ENCODE results near the gene SNCB.

The SNCB gene

GRCh38 chr5:176660860-176661641 lies 30.7 kb upstream of the SNCB start:
- DNase-seq: peak; percentile 13

DNA sequence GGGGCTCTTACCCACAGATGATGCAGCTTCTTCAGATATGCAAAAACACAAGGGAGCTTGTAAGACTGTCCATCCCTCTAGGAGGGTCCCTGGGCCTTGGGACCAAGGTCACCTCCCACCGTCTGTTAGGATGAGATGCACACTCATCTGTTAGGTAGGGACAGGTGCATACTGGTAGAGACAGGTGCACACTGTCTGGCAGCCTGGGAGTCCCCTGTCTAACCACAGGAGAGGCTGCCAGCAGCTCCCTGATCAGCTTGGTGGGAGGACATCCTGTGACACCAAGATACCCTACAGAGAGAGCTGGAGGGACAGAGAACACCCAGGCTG lies 30.2 kb upstream of the SNCB start:
- DNase-seq: no peak

- DNase-seq: no peak
Measured at GRCh38 chr5:176659860-176660461, 29.6 kb upstream of the SNCB start.

DNA sequence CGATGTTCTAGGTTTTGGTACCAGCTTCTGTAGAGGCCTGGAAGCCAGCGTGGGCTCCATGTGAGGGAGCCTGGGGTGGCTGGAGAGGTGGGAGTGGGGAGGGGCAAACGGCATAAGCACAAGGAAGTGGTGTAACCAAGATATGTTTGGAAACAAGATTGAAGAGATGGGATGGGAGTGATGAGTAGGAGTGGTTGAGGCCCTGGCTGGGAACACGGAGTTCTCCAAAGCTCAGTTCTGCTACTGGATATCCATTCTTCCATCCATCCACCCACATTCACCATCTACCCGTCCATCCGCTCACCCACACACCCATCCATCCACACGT lies 29.1 kb upstream of the SNCB start:
- no peak for DNase-seq

DNA sequence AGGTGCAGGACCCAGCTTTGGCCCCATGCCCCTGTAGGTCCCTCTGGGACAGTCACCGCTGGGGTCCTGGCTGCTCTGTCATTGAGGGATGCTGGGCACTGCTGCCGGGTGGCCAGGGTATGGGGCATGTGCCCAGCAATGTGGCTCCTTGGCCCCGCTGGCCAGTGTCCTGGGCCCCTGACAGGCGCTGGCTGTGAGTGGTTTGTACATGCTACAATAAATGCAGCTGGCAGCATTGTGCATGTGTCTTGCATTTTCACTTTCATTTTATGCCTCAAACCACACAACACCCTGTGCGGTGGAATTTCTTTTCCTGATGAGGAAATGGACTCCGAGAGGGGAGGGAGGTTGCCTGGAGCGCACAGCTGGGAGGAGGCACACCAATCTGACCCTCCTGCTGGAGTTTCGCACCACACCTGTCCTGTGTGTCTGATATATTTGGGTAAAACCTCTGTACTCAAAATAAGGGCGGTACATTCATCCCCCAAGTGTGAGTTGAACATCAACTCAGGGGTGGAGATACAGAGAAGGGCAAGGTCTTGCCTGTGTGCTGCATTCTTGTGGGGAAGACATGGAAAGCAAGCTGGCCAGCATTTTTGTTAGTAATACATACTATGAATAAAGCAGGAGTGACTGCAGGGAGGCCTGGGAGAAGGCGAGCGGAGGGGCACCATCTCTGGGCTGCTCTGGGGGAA lies 28.6 kb upstream of the SNCB start:
- no peak for DNase-seq

- peak; percentile 15 for DNase-seq
Measured at GRCh38 chr5:176658007-176658599, 27.8 kb upstream of the SNCB start.

DNA sequence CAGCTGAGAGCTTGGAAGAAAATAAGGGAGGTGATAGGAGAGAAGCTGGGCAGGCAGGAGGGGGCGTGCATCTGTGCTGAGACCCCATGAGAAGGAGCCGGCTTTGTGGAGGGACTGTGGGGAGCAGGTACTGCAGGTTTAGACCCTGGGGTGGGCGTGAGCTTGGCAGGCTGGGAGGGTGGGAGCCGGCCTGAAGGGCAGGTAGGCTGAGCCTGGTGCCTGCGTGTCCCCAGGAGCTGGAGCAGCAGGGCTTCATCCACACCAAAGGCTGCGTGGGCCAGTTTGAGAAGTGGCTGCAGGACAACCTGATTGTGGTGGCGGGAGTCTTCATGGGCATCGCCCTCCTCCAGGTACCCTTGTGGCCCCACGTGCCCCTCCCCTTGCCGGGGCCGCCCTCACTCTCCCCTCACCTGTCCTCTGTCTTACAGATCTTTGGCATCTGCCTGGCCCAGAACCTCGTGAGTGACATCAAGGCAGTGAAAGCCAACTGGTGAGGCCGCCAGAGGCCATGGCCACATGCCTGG lies 26.2 kb upstream of the SNCB start:
- no peak for DNase-seq

GRCh38 chr5:176654856-176655255 lies 24.5 kb upstream of the SNCB start:
- DNase-seq: no peak

GRCh38 chr5:176653401-176654385 lies 23.4 kb upstream of the SNCB start:
- peak; percentile 64 for DNase-seq

GRCh38 chr5:176652136-176652535 lies 21.8 kb upstream of the SNCB start:
- no peak for DNase-seq

DNA sequence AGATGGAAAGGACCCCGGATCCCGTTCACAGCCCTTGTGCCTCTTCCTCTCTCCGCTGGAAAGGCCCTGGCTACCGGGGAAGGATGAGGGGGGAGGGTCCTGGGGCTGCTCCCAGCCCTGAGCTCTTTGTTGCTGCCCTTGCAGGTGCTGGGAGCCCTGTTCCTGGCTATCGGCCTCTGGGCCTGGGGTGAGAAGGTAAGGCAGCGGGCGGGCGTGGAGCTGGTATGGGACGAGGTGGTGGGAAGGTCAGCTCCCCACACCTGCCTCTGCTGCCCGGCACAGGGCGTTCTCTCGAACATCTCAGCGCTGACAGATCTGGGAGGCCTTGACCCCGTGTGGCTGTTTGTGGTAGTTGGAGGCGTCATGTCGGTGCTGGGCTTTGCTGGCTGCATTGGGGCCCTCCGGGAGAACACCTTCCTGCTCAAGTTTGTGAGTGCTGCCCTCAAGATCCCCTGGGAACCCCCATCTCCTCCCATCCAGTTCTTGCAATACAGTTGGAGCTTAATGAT lies 21.2 kb upstream of the SNCB start:
- no peak for DNase-seq

GRCh38 chr5:176650354-176650884 lies 20.1 kb upstream of the SNCB start:
- DNase-seq: no peak

- DNase-seq: no peak
Measured at GRCh38 chr5:176648474-176649194, 18.3 kb upstream of the SNCB start.

DNA sequence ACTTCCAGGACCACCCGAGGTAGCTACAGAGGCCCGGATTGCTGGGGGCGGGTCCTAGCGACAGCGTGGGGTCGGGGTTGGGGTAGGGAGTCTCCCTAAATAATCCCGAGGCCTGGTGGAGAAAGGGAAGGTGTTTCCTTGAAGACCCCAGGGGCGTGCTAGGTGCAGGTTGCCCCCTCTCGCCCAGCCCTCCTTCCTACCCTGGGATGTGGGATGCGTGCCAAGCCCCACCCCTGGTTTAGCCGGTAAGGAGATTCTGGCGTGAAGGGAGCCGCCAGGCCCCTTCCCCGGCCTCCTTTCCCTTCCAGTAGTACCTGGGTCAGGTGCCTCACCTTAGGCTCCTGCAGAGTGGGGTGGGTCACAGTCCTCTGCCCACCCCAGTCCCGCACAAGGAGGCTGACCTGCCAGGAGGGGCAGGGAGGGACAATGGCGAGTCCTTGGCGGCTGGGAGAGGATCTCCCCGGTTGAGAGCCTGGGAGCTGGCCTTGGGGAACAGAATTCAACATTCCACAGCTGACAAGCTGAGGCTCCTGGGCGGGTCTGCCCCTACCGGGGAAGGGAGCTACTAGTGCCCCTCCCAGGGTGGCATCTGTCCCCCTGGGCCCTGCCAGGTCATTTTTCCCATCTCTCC lies 17.6 kb upstream of the SNCB start:
- DNase-seq: no peak

DNA sequence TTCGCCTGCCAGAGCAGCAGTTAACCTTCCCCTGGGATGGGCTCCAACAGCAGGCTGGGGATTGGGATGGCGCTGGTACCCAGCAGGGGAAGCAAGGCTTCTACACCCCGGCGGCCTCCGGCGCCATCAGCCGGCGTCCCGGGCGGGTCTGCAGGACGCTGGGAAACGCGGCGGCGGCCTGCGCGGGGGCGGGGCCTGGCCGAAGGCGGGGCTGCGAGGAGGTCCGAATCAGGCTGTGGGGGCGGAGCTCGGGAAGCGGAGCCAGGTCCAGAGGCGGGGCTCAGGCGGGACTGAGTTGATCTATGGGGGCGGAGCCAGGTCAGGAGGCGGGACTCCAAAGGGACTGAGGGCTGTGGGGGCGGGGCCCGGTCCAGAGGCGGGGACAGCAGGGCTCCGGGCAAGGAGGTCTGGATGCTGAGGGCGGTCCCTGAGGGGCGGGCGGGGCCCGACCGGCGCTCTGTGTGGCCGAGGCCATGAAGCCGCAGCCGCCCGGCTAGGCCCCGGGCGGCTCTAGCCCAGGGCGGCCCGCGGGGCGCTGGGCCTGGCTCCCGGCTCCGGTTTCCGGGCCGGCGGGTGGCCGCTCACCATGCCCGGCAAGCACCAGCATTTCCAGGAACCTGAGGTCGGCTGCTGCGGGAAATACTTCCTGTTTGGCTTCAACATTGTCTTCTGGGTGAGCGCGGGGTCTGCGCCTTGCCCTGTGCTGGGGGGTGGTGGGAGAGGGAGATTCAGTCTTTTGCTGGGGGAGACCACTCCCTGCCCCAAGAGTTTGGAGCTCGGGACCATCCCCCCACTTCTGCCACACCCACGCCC lies 16.9 kb upstream of the SNCB start, which contains the start of gene TSPAN17:
Gene TSPAN17, plus strand, starts transcription at position 455 of the 813 bp plus-strand sequence. Its CDS starts 132 bp downstream, at position 587.
- peak; percentile 92 for DNase-seq

- no peak for DNase-seq
Measured at GRCh38 chr5:176646707-176647029, 16.3 kb upstream of the SNCB start.

DNA sequence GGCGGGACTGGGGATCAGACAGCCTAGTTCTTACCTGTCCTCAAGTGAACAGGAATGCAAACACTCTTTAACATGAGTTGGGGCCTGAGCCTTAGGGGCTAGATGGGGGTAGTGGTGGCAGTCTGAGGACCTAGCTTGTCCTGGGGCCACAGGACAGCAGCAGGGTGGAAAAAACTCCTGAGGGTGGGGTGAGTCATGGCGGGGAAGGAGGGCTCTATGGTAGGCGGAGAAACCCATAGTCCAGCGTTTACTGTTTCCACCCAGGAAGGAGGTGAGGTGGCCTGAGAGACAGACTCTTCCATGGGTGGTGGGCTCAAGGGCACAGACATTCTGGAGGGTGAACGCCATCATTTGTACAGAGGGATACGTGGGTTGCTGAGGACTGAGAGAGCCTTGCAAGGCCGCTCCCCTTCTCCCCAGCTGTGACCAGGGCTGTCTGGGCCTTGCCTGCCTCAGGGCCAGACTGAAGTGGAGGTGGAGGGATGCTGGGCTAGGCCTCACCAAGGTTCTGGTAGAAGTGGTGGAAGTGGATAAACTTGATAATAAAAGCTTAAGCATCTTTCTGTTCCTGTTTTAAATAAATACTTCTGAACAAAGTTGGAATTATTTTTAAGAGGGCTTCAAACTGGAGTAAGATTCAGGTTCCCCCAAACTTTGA lies 15.8 kb upstream of the SNCB start:
- no peak for DNase-seq

DNA sequence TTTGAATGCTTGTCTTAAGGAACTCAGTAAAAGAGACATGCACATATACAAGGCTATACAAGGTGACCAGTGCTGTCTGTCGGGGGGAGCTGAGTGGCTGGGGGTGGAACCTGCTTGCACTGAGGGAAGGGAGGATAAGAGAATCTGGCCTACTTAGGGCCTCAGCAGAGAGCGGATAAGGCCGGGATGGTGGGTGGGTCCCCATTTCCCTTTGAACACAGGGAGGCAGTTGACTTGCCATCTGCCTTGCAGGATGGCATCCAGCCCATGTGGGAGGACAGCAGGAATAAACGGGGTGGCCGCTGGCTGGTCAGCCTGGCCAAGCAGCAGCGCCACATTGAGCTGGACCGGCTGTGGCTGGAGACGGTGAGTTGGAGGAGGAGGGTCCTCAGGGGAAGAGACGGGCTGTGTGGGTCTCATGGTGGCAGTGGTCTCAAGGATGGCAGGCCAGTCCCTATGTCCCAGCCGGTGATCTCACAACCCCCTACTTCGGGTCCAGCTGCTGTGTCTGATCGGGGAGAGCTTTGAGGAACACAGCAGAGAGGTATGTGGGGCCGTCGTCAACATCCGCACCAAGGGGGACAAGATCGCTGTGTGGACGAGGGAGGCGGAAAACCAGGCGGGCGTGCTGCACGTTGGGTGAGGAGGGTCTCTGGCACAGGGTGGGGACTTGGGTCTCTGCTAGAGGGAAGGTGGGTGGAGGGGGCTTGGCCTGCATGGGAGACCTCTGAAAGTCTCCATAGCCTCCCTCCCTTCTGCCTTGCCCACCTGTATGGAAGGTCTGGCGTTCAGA lies 14.7 kb upstream of the SNCB start:
- no peak for DNase-seq
